H1 (cell line): ENCODE results near the gene TACC2. TPM values are rescaled to one million over a fixed set of nuclear protein-coding genes. Genes with fewer than 3 reads are reported as not detected.

ENCODE experiments used
- BRCA1 ChIP-seq: IDR thresholded peaks from 2 replicates; pipeline ENCODE4 v1.6.1; 2012; ENCODE audit warnings: low read depth, low read length, improper control_type of control experiment
- CHD2 ChIP-seq: IDR thresholded peaks from 2 replicates; pipeline ENCODE4 v1.6.1; 2012; ENCODE audit warnings: low read length, improper control_type of control experiment
- CHD7 ChIP-seq: fragments of 300-600 bp; sonication (generic); IDR thresholded peaks from 2 replicates; pipeline ENCODE4 v1.7.1; 2012; ENCODE audit warnings: low read length, moderate library complexity, mild to moderate bottlenecking, inconsistent platforms; ENCODE audit not compliant: insufficient replicate concordance
- GABPA ChIP-seq: IDR thresholded peaks from 2 replicates; pipeline ENCODE4 v1.6.1; 2011; ENCODE audit warnings: mild to moderate bottlenecking, low read length, moderate library complexity, borderline replicate concordance; ENCODE audit not compliant: insufficient read depth
- GTF2F1 ChIP-seq: IDR thresholded peaks from 2 replicates; pipeline ENCODE4 v1.6.1; 2012; ENCODE audit warnings: low read depth, low read length, improper control_type of control experiment, borderline replicate concordance
- KDM4A ChIP-seq: IDR thresholded peaks from one replicate; pipeline ENCODE4 v1.7.1; 2012; ENCODE audit warnings: low read depth, mild to moderate bottlenecking, moderate library complexity, low read length, inconsistent platforms; ENCODE audit not compliant: severe bottlenecking
- POLR2A ChIP-seq, 2 experiments: IDR thresholded peaks; 1 replicate in 1 of 2; 2 replicates in 1 of 2; pipeline ENCODE4 v1.6.1; 2011; ENCODE audit warnings: low read depth in 2 of 2, low read length in 2 of 2, mild to moderate bottlenecking in 2 of 2; ENCODE audit errors: control extremely low read depth in 1 of 2
- SIRT6 ChIP-seq: IDR thresholded peaks from one replicate; pipeline ENCODE4 v1.7.1; 2012; ENCODE audit warnings: low read length, inconsistent platforms
- polyA plus RNA-seq, 7 experiments: library from polyadenylated mRNA; depleted of rRNA in 3 of 7; stranded (reverse) in 5 of 7; unstranded in 2 of 7; fragments of >200 nt in 5 of 7; fragments of 200-250 nt in 2 of 7; gene quantifications; 1 replicate in 5 of 7; 2 replicates in 1 of 7; 4 replicates in 1 of 7; pipeline versions ENCODE4 v1.2.1 to v1.2.3, GENCODE V29; 2011 to 2013; ENCODE audit warnings: missing spikeins in 2 of 7, mixed read lengths in 2 of 7
- total RNA-seq: library from RNA; stranded (reverse); fragmentation: NEBNext Ultra II Directional; extraction: Animal tissue kit (Norgen Biotek cat#: 25700); gene quantifications from 2 replicates; pipeline ENCODE4 v1.2.1, GENCODE V29; 2021

TACC2 gene
- total and polyA plus RNA-seq, 2 of the 8 experiments (the other 6 are each of a cell fraction or from before 2014, with no cell fraction given) = 21.2 to 46.6 TPM

- TF ChIP-seq SIRT6 (no peak), BRCA1 (no peak), CHD7 (no peak), GTF2F1 (no peak), POLR2A (IDR thresholded peaks at IDR 0.05; ENCODE audit: control extremely low read depth in 1 of 2, low read depth in 2 of 2, low read length in 2 of 2) (no peak), KDM4A (no peak), CHD2 (no peak), GABPA (no peak)
Observed at GRCh38 chr10:122302315-122302714, 313.4 kb downstream of the TACC2 start (continued).
